GM23338 (cell line): ENCODE results near the gene PRR35. TPM values are rescaled to one million over a fixed set of nuclear protein-coding genes. Genes with fewer than 3 reads are reported as not detected.

Experiments used
- ATAC-seq: fragments of 200-7000 bp; cut with Tn5 transposase; 3 replicates; pipeline ENCODE4 v1.9.1; 2020
- DNase-seq: peaks from one replicate; pipeline ENCODE4 v3.0.0-alpha.2; 2015; ENCODE audit warnings: low spot score
- H2AFZ ChIP-seq: fragments of 200-600 bp; sonication (generic); 2 replicates; pipeline ENCODE4 v1.8.0; 2016; ENCODE audit warnings: antibody characterized with exemption, mild to moderate bottlenecking, moderate library complexity
- H3F3A ChIP-seq: fragments of 200-600 bp; sonication (generic); replicated peaks from 2 replicates; pipeline ENCODE4 v1.8.0; 2017; ENCODE audit warnings: antibody characterized with exemption, mixed run types, low read depth
- H3K27ac ChIP-seq: fragments of 200-600 bp; sonication (generic); 2 replicates; pipeline ENCODE4 v1.6.1; 2016; ENCODE audit warnings: low read depth
- H3K27me3 ChIP-seq: fragments of 200-600 bp; sonication (generic); 2 replicates; pipeline ENCODE4 v1.8.0; 2016; ENCODE audit warnings: mild to moderate bottlenecking, mixed run types, moderate library complexity; ENCODE audit not compliant: insufficient read depth
- H3K36me3 ChIP-seq: fragments of 200-600 bp; sonication (generic); 2 replicates; pipeline ENCODE4 v1.8.0; 2016; ENCODE audit warnings: mild to moderate bottlenecking; ENCODE audit not compliant: insufficient read depth
- H3K4me1 ChIP-seq: fragments of 200-600 bp; sonication (generic); 2 replicates; pipeline ENCODE4 v1.8.0; 2016; ENCODE audit warnings: mild to moderate bottlenecking, moderate library complexity; ENCODE audit not compliant: insufficient read depth
- H3K4me2 ChIP-seq: fragments of 200-600 bp; sonication (generic); 2 replicates; pipeline ENCODE4 v1.7.1; 2017; ENCODE audit warnings: mixed run types
- H3K4me3 ChIP-seq: fragments of 200-600 bp; sonication (generic); 2 replicates; pipeline ENCODE4 v1.6.1; 2016; ENCODE audit warnings: mixed run types
- H3K79me2 ChIP-seq: fragments of 200-600 bp; sonication (generic); replicated peaks from 2 replicates; pipeline ENCODE4 v1.8.0; 2017; ENCODE audit warnings: mild to moderate bottlenecking; ENCODE audit not compliant: insufficient read depth
- H3K9me2 ChIP-seq: fragments of 200-600 bp; sonication (generic); 2 replicates; pipeline ENCODE4 v1.8.0; 2017; ENCODE audit not compliant: insufficient read depth
- H4K20me1 ChIP-seq: fragments of 200-600 bp; sonication (generic); replicated peaks from 2 replicates; pipeline ENCODE4 v1.8.0; 2017; ENCODE audit warnings: mild to moderate bottlenecking; ENCODE audit not compliant: insufficient read depth
- H3K27ac Mint-ChIP-seq: 2 replicates; pipeline ENCODE4 v1.8.0; 2020; ENCODE audit warnings: inconsistent platforms, mild to moderate bottlenecking, moderate library complexity, mixed read lengths
- H3K27me3 Mint-ChIP-seq: 3 replicates; pipeline ENCODE4 v1.8.0; 2022; ENCODE audit warnings: low read depth, mild to moderate bottlenecking, moderate library complexity, mixed read lengths, inconsistent platforms; ENCODE audit not compliant: insufficient read depth, poor library complexity
- H3K36me3 Mint-ChIP-seq: 3 replicates; pipeline ENCODE4 v1.8.0; 2021; ENCODE audit warnings: low read depth, mild to moderate bottlenecking, inconsistent platforms, moderate library complexity, mixed read lengths
- H3K4me1 Mint-ChIP-seq: 3 replicates; pipeline ENCODE4 v1.8.0; 2020; ENCODE audit warnings: mild to moderate bottlenecking, inconsistent platforms, mixed read lengths
- H3K4me3 Mint-ChIP-seq: 3 replicates; pipeline ENCODE4 v1.8.0; 2021; ENCODE audit warnings: moderate library complexity, mild to moderate bottlenecking, inconsistent platforms, mixed read lengths
- H3K9me3 Mint-ChIP-seq: 3 replicates; pipeline ENCODE4 v1.8.0; 2020; ENCODE audit warnings: moderate library complexity, mild to moderate bottlenecking, inconsistent platforms, mixed read lengths
- NANOG ChIP-seq: IDR thresholded peaks from 2 replicates; pipeline ENCODE4 v1.6.1; 2016; ENCODE audit warnings: antibody characterized with exemption, borderline replicate concordance
- ZNF462 ChIP-seq: fragments of 250-450 bp; sonication (Bioruptor Pico); IDR thresholded peaks from 2 replicates; pipeline ENCODE4 v1.5.0; 2020; ENCODE audit warnings: mild to moderate bottlenecking, moderate library complexity
- polyA plus RNA-seq: library from polyadenylated mRNA; unstranded; fragments of >200 nt; fragmentation: Nextera tagmentation; extraction: Ambion mirVana; gene quantifications from 2 replicates; pipeline ENCODE4 v1.2.1, GENCODE V29; 2016
- total RNA-seq: library from RNA; depleted of rRNA; stranded (reverse); fragments of >200 nt; shearing (Covaris generic); gene quantifications from 2 replicates; pipeline ENCODE4 v1.2.3, GENCODE V29; 2014
- TF ChIP-seq, protein P1 (sequence below), 2 experiments: fragments of 200-600 bp in 1 of 2; sonication (generic) in 1 of 2; conservative IDR thresholded peaks; 2 replicates each; pipeline versions ENCODE4 v1.5.1 to v1.6.1; 2016 to 2017; ENCODE audit warnings: antibody characterized with exemption in 2 of 2, low read depth in 2 of 2, mild to moderate bottlenecking in 2 of 2, moderate library complexity in 1 of 2

Gene PRR35
- total and polyA plus RNA-seq, 2 experiments from 2014 or later = 0.32 to 1.4 TPM

DNA sequence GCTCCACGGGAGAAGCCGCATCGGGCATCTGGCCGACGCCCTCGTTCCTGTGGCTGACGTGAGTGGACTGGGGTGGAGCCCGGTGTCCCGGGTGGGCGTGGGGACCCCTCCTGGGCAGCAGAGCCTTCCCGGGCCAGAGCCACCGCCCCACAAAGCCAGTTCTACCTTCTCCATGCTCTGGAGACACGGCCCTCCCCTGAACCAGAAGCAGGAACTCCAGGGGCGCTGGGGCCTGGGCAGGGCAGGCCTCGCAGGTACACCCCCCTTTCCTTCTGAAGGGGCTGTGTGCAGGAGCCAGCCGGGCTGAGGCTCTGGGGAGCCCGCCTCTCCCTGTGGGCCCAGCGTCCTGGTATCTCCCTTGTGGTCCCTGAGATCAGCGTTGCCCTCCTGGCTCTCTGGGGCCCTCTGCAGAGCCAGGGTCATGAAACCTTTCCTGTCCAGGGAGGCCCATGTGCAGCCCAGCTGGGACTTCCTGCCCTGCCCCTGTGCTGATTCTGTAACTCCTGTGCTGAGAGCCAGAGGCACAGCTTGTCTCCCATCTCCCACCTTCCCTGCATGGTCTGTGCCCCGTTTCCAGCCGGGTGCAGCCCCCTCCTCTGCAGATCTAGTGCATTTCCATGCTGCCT lies 16.1 kb downstream of the PRR35 start:
- DNase-seq (no peak), ATAC-seq (no peak)
- no peak for TF ChIP-seq NANOG
- TF ChIP-seq, protein P1, sequence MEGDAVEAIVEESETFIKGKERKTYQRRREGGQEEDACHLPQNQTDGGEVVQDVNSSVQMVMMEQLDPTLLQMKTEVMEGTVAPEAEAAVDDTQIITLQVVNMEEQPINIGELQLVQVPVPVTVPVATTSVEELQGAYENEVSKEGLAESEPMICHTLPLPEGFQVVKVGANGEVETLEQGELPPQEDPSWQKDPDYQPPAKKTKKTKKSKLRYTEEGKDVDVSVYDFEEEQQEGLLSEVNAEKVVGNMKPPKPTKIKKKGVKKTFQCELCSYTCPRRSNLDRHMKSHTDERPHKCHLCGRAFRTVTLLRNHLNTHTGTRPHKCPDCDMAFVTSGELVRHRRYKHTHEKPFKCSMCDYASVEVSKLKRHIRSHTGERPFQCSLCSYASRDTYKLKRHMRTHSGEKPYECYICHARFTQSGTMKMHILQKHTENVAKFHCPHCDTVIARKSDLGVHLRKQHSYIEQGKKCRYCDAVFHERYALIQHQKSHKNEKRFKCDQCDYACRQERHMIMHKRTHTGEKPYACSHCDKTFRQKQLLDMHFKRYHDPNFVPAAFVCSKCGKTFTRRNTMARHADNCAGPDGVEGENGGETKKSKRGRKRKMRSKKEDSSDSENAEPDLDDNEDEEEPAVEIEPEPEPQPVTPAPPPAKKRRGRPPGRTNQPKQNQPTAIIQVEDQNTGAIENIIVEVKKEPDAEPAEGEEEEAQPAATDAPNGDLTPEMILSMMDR (conservative IDR thresholded peaks at IDR 0.05; ENCODE audit: low read depth in 2 of 2) = peak in 1 of 2 experiments; percentile 14; a peak in 1 of 4 replicates
- H3K4me1 ChIP-seq = no peaks in the 10 kb centered on the region; the same call in 1 of the 2 replicates
- H3K4me2 ChIP-seq = no peak overlapping the region
- no peaks in the 10 kb centered on the region for H4K20me1 ChIP-seq
- H3K4me3 Mint-ChIP-seq = no peak overlapping the region
- no peak overlapping the region for H3K27ac ChIP-seq
- H3K27me3 ChIP-seq = no peaks in the 10 kb centered on the region
- H3K4me1 Mint-ChIP-seq = peaks cover 4% of the 10 kb centered on the region
- H3K4me3 ChIP-seq = no peak overlapping the region
- H2AFZ ChIP-seq = no peak overlapping the region
- H3K9me2 ChIP-seq = no peaks in the 10 kb centered on the region
- H3K79me2 ChIP-seq = no peaks in the 10 kb centered on the region
- H3K36me3 Mint-ChIP-seq = no peaks in the 10 kb centered on the region; the same call in 2 of the 3 replicates
- H3K27me3 Mint-ChIP-seq = peaks cover 5% of the 10 kb centered on the region
- peaks cover 8% of the 10 kb centered on the region; the same call in 1 of the 2 replicates for H3F3A ChIP-seq
- H3K9me3 Mint-ChIP-seq = no peaks in the 10 kb centered on the region
- peak overlapping the region; percentile 66; the same call in 1 of the 2 replicates for H3K27ac Mint-ChIP-seq
- no peaks in the 10 kb centered on the region for H3K36me3 ChIP-seq

- Histone ChIP-seq H3K4me3 (no peak overlapping the region), H4K20me1 (no peaks in the 10 kb centered on the region), H3K27ac (no peak overlapping the region), H2AFZ (no peak overlapping the region), H3K36me3 (no peaks in the 10 kb centered on the region), H3K4me1 (no peaks in the 10 kb centered on the region; the same call in 1 of the 2 replicates), H3K4me2 (no peak overlapping the region), H3K79me2 (no peaks in the 10 kb centered on the region), H3F3A (peaks cover 8% of the 10 kb centered on the region; the same call in 1 of the 2 replicates), H3K27me3 (no peaks in the 10 kb centered on the region), H3K9me2 (no peaks in the 10 kb centered on the region)
- peak; percentile 69 for ATAC-seq
- TF ChIP-seq, protein P1 (conservative IDR thresholded peaks at IDR 0.05; ENCODE audit: low read depth in 2 of 2) = peak; percentile 40 to 43
- TF ChIP-seq ZNF462 (CRISPR knock-in tag) = no peak
- Mint-ChIP-seq H3K27me3 (peaks cover 5% of the 10 kb centered on the region), H3K27ac (peak overlapping the region; percentile 66; the same call in 1 of the 2 replicates), H3K9me3 (no peaks in the 10 kb centered on the region), H3K36me3 (no peaks in the 10 kb centered on the region), H3K4me3 (no peak overlapping the region), H3K4me1 (peaks cover 4% of the 10 kb centered on the region)
- DNase-seq = peak; percentile 80
Measured at GRCh38 chr16:576823-577201, 16.6 kb downstream of the PRR35 start.
